Upper lobe of left lung (tissue), 6 donors: ENCODE data around the gene ERLIN1. TPM values are rescaled to one million over a fixed set of nuclear protein-coding genes. Genes with fewer than 3 reads are reported as not detected.
"Not testable (repeated sequence)": the region's sequence is repeated elsewhere in the genome, so short reads cannot be mapped to it uniquely, and the experiment has no call there.

Experiments used
- ATAC-seq, 2 donors: fragments of 200-7000 bp; cut with Tn5 transposase; one replicate each; pipeline ENCODE4 v1.9.1; 2022; ENCODE audit warnings: mild to moderate bottlenecking in 2 of 2, moderate library complexity in 2 of 2; ENCODE audit not compliant: low FRiP score in 2 of 2
- DNase-seq, 2 donors: peaks; one replicate each; pipeline ENCODE4 v3.0.0-alpha.2; 2019 to 2020
- H3K27ac ChIP-seq, 4 donors: fragments of 200-600 bp; sonication (generic); one replicate each; pipeline ENCODE4 v1.5.1; 2016 to 2019
- H3K27me3 ChIP-seq, 4 donors: fragments of 200-600 bp; sonication (generic); one replicate each; pipeline ENCODE4 v1.5.1; 2017 to 2019
- H3K36me3 ChIP-seq, 4 donors: fragments of 200-600 bp; sonication (generic); one replicate each; pipeline ENCODE4 v1.5.1; 2016 to 2019
- H3K4me1 ChIP-seq, 4 donors: fragments of 200-600 bp; sonication (generic); one replicate each; pipeline ENCODE4 v1.5.1; 2018 to 2019
- H3K4me3 ChIP-seq, 4 donors: fragments of 200-600 bp; sonication (generic); one replicate each; pipeline ENCODE4 v1.5.1; 2017 to 2019; ENCODE audit warnings: mild to moderate bottlenecking in 2 of 4, moderate library complexity in 1 of 4
- H3K9me3 ChIP-seq, 4 donors: fragments of 200-600 bp; sonication (generic); one replicate each; pipeline ENCODE4 v1.5.1; 2018 to 2019
- CTCF ChIP-seq, 6 experiments: fragments of 450-650 bp in 4 of 6; fragments of 200-600 bp in 2 of 6; sonication (generic) in 2 of 6; IDR thresholded peaks; one replicate each; pipeline ENCODE4 v1.5.1; 2016 to 2019; ENCODE audit warnings: antibody characterized with exemption in 6 of 6
- EP300 ChIP-seq, 4 donors: sonication (generic); formaldehyde crosslinking; IDR thresholded peaks; one replicate each; pipeline ENCODE4 v1.5.1; 2017; ENCODE audit warnings: antibody characterized with exemption in 4 of 4, control low read depth in 2 of 4
- POLR2A ChIP-seq, 4 donors: fragments of 450-650 bp; IDR thresholded peaks; one replicate each; pipeline ENCODE4 v1.5.1; 2016 to 2017; ENCODE audit warnings: antibody characterized with exemption in 4 of 4, mild to moderate bottlenecking in 2 of 4
- POLR2AphosphoS5 ChIP-seq, 2 donors: sonication (generic); formaldehyde crosslinking; IDR thresholded peaks; one replicate each; pipeline ENCODE4 v1.5.1; 2017; ENCODE audit warnings: antibody characterized with exemption in 2 of 2
- WGBS, 2 donors: methylation state at CpG; one replicate each; pipeline ENCODE4 v1.1.5; 2017 to 2018; 5-methylcytosine and 5-hydroxymethylcytosine counted together
- total RNA-seq, 6 donors: library from RNA; depleted of rRNA in 4 of 6; stranded (reverse); fragments of >200 nt in 4 of 6; gene quantifications; one replicate each; pipeline versions ENCODE4 v1.1.0 to v1.2.1, GENCODE V29; 2016 to 2021
- donor health status: DM: no; HTN: no; CAD: no; lungs with moderate emphysema.
- donor health status: DM: no; HTN: yes; CAD: no; lungs with severe emphysema.

The ERLIN1 gene
- total RNA-seq, 6 donors from 2014 or later, result 9.4 to 40.7 (median 24.4) TPM

- Histone ChIP-seq H3K27me3 (no peaks in the 10 kb centered on the region), H3K4me1 (no peaks in the 10 kb centered on the region), H3K4me3 (no peak overlapping the region), H3K9me3 (no peaks in the 10 kb centered on the region), H3K27ac (no peak overlapping the region), H3K36me3 (no peaks in the 10 kb centered on the region)
- DNase-seq (no peak), ATAC-seq (no peak)
- 67 to 73% methylated on average over 3 of the region's 3 CpGs for WGBS, 2 donors
- no peak for TF ChIP-seq POLR2AphosphoS5 (IDR thresholded peaks at IDR 0.05)
Measured at GRCh38 chr10:100131571-100131970, 54.3 kb downstream of the ERLIN1 start.

GRCh38 chr10:100130831-100131230 lies 55.0 kb downstream of the ERLIN1 start:
- H3K27me3 ChIP-seq, result no peaks in the 10 kb centered on the region
- no peaks in the 10 kb centered on the region for H3K9me3 ChIP-seq
- no peaks in the 10 kb centered on the region for H3K36me3 ChIP-seq
- TF ChIP-seq CTCF (IDR thresholded peaks at IDR 0.05), result no peak
- H3K4me3 ChIP-seq, result no peak overlapping the region
- DNase-seq (no peak), ATAC-seq (no peak)
- no peak overlapping the region for H3K27ac ChIP-seq
- H3K4me1 ChIP-seq, result no peaks in the 10 kb centered on the region
- WGBS, 2 donors, result 60 to 85% methylated on average over 2 to 7 of the region's 7 CpGs

- no peak for DNase-seq
- Histone ChIP-seq H3K27me3 (no peaks in the 10 kb centered on the region), H3K4me3 (no peak overlapping the region), H3K4me1 (no peaks in the 10 kb centered on the region), H3K9me3 (no peaks in the 10 kb centered on the region), H3K36me3 (no peaks in the 10 kb centered on the region), H3K27ac (no peak overlapping the region)
- ATAC-seq, result no peak
- WGBS, 2 donors, result 57 to 59% methylated on average over 8 to 9 of the region's 9 CpGs
- TF ChIP-seq POLR2AphosphoS5 (IDR thresholded peaks at IDR 0.05) (no peak), CTCF (IDR thresholded peaks at IDR 0.05) (no peak), POLR2A (IDR thresholded peaks at IDR 0.05) (no peak), EP300 (IDR thresholded peaks at IDR 0.05) (no peak)
Measured at GRCh38 chr10:100129424-100129823, 56.4 kb downstream of the ERLIN1 start.

DNA sequence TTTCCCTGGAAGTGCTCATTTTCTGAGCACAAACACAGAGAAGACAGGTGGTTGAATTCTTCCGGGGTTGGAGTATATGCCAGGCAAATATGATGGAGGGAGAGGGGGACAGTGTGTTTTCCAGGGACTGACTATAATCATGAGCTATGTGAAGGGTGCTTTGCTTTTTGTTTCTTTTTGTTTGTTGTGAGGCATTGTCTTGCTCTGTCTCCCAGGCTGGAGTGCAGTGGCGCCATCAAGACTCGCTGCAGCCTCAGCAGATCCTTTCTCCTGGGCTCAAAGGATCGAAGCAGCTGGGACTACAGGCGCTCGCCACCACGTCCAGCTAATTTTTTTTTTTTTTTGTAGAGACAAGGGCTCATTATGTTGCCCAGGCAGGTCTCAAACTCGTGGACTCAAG lies 56.9 kb downstream of the ERLIN1 start:
- TF ChIP-seq POLR2A (IDR thresholded peaks at IDR 0.05) (no peak), POLR2AphosphoS5 (IDR thresholded peaks at IDR 0.05) (no peak), CTCF (IDR thresholded peaks at IDR 0.05) (no peak), EP300 (IDR thresholded peaks at IDR 0.05) (no peak)
- Histone ChIP-seq H3K4me1 (no peaks in the 10 kb centered on the region), H3K9me3 (no peaks in the 10 kb centered on the region), H3K36me3 (no peaks in the 10 kb centered on the region), H3K27me3 (no peaks in the 10 kb centered on the region), H3K4me3 (no peak overlapping the region), H3K27ac (no peak overlapping the region)
- ATAC-seq (no peak), DNase-seq (no peak)
- WGBS, 2 donors, result 80 to 82% methylated on average over 8 of the region's 8 CpGs

DNA sequence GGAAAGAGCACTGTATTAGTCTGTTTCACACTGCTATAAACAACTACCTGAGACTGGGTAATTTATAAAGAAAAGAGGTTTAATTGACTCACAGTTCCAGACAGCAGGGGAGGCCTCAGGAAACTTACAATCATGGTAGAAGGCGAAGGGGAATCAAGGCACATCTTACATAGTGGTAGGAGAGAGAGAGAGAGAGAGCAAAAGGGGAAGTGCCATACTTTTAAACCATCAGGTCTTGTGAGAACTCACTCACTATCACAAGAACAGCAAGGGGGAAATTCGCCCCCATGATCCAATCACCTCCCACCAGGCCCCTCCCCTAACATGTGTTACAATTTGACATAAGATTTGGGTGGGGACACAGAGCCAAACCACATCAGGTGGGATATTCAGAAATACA lies 60.5 kb downstream of the ERLIN1 start:
- H3K27ac ChIP-seq, H3K4me3 ChIP-seq, H3K27me3 ChIP-seq, DNase-seq, H3K9me3 ChIP-seq, ATAC-seq, H3K36me3 ChIP-seq, H3K4me1 ChIP-seq: not testable (repeated sequence)
- 68 to 74% methylated on average over 2 of the region's 2 CpGs for WGBS, 2 donors

GRCh38 chr10:100124097-100124496 lies 61.7 kb downstream of the ERLIN1 start:
- no peak overlapping the region for H3K27ac ChIP-seq
- no peaks in the 10 kb centered on the region for H3K27me3 ChIP-seq
- no peak for TF ChIP-seq EP300 (IDR thresholded peaks at IDR 0.05)
- TF ChIP-seq CTCF (IDR thresholded peaks at IDR 0.05), result no peak
- TF ChIP-seq POLR2A (IDR thresholded peaks at IDR 0.05), result no peak
- no peak for TF ChIP-seq POLR2AphosphoS5 (IDR thresholded peaks at IDR 0.05)
- H3K4me3 ChIP-seq, result no peak overlapping the region
- H3K9me3 ChIP-seq, result no peaks in the 10 kb centered on the region
- 85 to 88% methylated on average over 4 of the region's 4 CpGs for WGBS, 2 donors
- no peaks in the 10 kb centered on the region for H3K36me3 ChIP-seq
- DNase-seq, result no peak
- H3K4me1 ChIP-seq, result no peaks in the 10 kb centered on the region
- ATAC-seq, result no peak
